OCI-LY3 (cell line): ENCODE measurements around the gene C1QTNF1.

Experiments used
- H2AFZ ChIP-seq: fragments of 200-600, 300-600 bp; shearing (Covaris generic); 2 replicates; pipeline ENCODE4 v1.6.0; 2014; ENCODE audit warnings: antibody characterized with exemption, low read depth, low read length
- H3K27ac ChIP-seq: fragments of 200-600, 300-600 bp; sonication (generic); 2 replicates; pipeline ENCODE4 v1.5.1; 2014; ENCODE audit warnings: mild to moderate bottlenecking, low read length, moderate library complexity, mixed read lengths
- H3K27me3 ChIP-seq: fragments of 200-600, 300-600 bp; sonication (generic); 2 replicates; pipeline ENCODE4 v1.6.1; 2014; ENCODE audit warnings: low read depth, low read length, mixed read lengths
- H3K36me3 ChIP-seq: fragments of 200-600, 300-600 bp; sonication (generic); replicated peaks from 2 replicates; pipeline ENCODE3; 2014; ENCODE audit warnings: low read depth, low read length, mixed read lengths
- H3K4me1 ChIP-seq: fragments of 300-600, 200-600 bp; sonication (generic); 2 replicates; pipeline ENCODE4 v1.6.1; 2014; ENCODE audit warnings: low read length, mixed read lengths
- H3K4me2 ChIP-seq: fragments of 200-600, 300-600 bp; sonication (generic); 2 replicates; pipeline ENCODE4 v1.6.1; 2014; ENCODE audit warnings: low read length, mixed read lengths
- H3K4me3 ChIP-seq: fragments of 300-600, 200-600 bp; sonication (generic); 2 replicates; pipeline ENCODE4 v1.5.1; 2014; ENCODE audit warnings: antibody characterized with exemption, mild to moderate bottlenecking, low read length, moderate library complexity
- H3K79me2 ChIP-seq: fragments of 300-600, 200-600 bp; shearing (Covaris generic); 2 replicates; pipeline ENCODE4 v1.6.1; 2014; ENCODE audit warnings: mild to moderate bottlenecking, low read length, mixed read lengths
- H3K9ac ChIP-seq: fragments of 300-600, 200-600 bp; shearing (Covaris generic); 2 replicates; pipeline ENCODE4 v1.6.0; 2014; ENCODE audit warnings: mild to moderate bottlenecking, low read length, moderate library complexity
- H3K9me3 ChIP-seq: fragments of 200-600, 300-600 bp; shearing (Covaris generic); 2 replicates; pipeline ENCODE4 v1.6.1; 2014; ENCODE audit warnings: low read length, mixed read lengths; ENCODE audit not compliant: insufficient read depth
- H4K20me1 ChIP-seq: fragments of 200-600, 300-600 bp; sonication (generic); 2 replicates; pipeline ENCODE4 v1.6.1; 2016; ENCODE audit warnings: low read length, mixed read lengths; ENCODE audit not compliant: insufficient read depth
- CTCF ChIP-seq: fragments of 200-600, 300-600 bp; sonication (generic); IDR thresholded peaks from 2 replicates; pipeline ENCODE4 v1.5.1; 2014; ENCODE audit warnings: antibody characterized with exemption, low read length, low read depth
- EZH2phosphoT487 ChIP-seq: fragments of 200-600 bp; shearing (Covaris generic); IDR thresholded peaks from 2 replicates; pipeline ENCODE4 v1.6.1; 2018; ENCODE audit warnings: antibody characterized with exemption, mixed run types, low read depth

C1QTNF1 gene

GRCh38 chr17:78988152-78988551 lies 35.8 kb upstream of the C1QTNF1 start:
- Histone ChIP-seq H2AFZ (no peak overlapping the region), H3K9ac (no peak overlapping the region), H3K27ac (no peak overlapping the region), H3K4me3 (no peak overlapping the region), H3K79me2 (no peaks in the 10 kb centered on the region), H3K4me2 (no peak overlapping the region), H3K36me3 (peaks cover 25% of the 10 kb centered on the region), H3K27me3 (no peaks in the 10 kb centered on the region), H4K20me1 (no peaks in the 10 kb centered on the region), H3K4me1 (peaks cover 10% of the 10 kb centered on the region; the same call in 1 of the 2 replicates), H3K9me3 (no peaks in the 10 kb centered on the region)
- TF ChIP-seq EZH2phosphoT487 = no peak
- TF ChIP-seq CTCF = no peak

- TF ChIP-seq CTCF = no peak
- TF ChIP-seq EZH2phosphoT487 = no peak
- Histone ChIP-seq H3K9ac (no peak overlapping the region), H3K4me2 (no peak overlapping the region), H3K27ac (no peak overlapping the region), H3K36me3 (peaks cover 34% of the 10 kb centered on the region), H3K27me3 (no peaks in the 10 kb centered on the region), H2AFZ (no peak overlapping the region), H4K20me1 (no peaks in the 10 kb centered on the region), H3K4me1 (peaks cover 10% of the 10 kb centered on the region; the same call in 1 of the 2 replicates), H3K9me3 (no peaks in the 10 kb centered on the region), H3K4me3 (no peak overlapping the region), H3K79me2 (no peaks in the 10 kb centered on the region)
These were observed 33.5 kb upstream of the C1QTNF1 start for GRCh38 chr17:78990349-78991016.

GRCh38 chr17:78991017-78991738 lies 32.8 kb upstream of the C1QTNF1 start:
- Histone ChIP-seq H3K27ac (no peak overlapping the region), H3K9ac (no peak overlapping the region), H3K4me2 (no peak overlapping the region), H4K20me1 (no peaks in the 10 kb centered on the region), H3K27me3 (no peaks in the 10 kb centered on the region), H3K4me1 (0 out of 2 replicates have a peak, but pooled peaks cover 5% of the 10 kb centered on the region), H3K36me3 (peaks cover 34% of the 10 kb centered on the region), H2AFZ (no peak overlapping the region), H3K79me2 (no peaks in the 10 kb centered on the region), H3K4me3 (no peak overlapping the region), H3K9me3 (no peaks in the 10 kb centered on the region)
- TF ChIP-seq CTCF = no peak
- TF ChIP-seq EZH2phosphoT487 = no peak

GRCh38 chr17:78991906-78992532 lies 31.9 kb upstream of the C1QTNF1 start:
- Histone ChIP-seq H4K20me1 (no peaks in the 10 kb centered on the region), H3K4me2 (no peak overlapping the region), H3K27me3 (no peaks in the 10 kb centered on the region), H2AFZ (no peak overlapping the region), H3K4me1 (no peaks in the 10 kb centered on the region), H3K27ac (no peak overlapping the region), H3K79me2 (no peaks in the 10 kb centered on the region), H3K4me3 (no peak overlapping the region), H3K9ac (no peak overlapping the region), H3K9me3 (no peaks in the 10 kb centered on the region), H3K36me3 (peaks cover 39% of the 10 kb centered on the region)
- TF ChIP-seq EZH2phosphoT487 = no peak
- TF ChIP-seq CTCF = no peak
